HG03575 (cell line): ENCODE measurements around the gene PTPRD.

ENCODE experiments used
- ATAC-seq: cut with Tn5 transposase; IDR thresholded peaks from one replicate; pipeline ENCODE4 v1.9.1; 2021; ENCODE audit not compliant: unreplicated experiment, insufficient number of reproducible peaks, low FRiP score; ENCODE audit errors: extremely low read depth

The PTPRD gene

GRCh38 chr9:9751996-9752395, 860.8 kb downstream of the PTPRD start:
- ATAC-seq = no peak

- ATAC-seq = no peak
Measured at GRCh38 chr9:9750719-9751118, 862.1 kb downstream of the PTPRD start.

GRCh38 chr9:9749591-9749990, 863.2 kb downstream of the PTPRD start:
- ATAC-seq = no peak

- ATAC-seq = no peak
Measured at GRCh38 chr9:9747787-9748186, 865.0 kb downstream of the PTPRD start.

- no peak for ATAC-seq
Measured at GRCh38 chr9:9746826-9747225, 866.0 kb downstream of the PTPRD start.

- ATAC-seq = no peak
Measured at GRCh38 chr9:9743822-9744221, 869.0 kb downstream of the PTPRD start.

- ATAC-seq = no peak
Measured at GRCh38 chr9:9730174-9730573, 882.6 kb downstream of the PTPRD start.

- no peak for ATAC-seq
Measured at GRCh38 chr9:9729082-9729481, 883.7 kb downstream of the PTPRD start.

- ATAC-seq = no peak
Measured at GRCh38 chr9:9719373-9720112, 893.3 kb downstream of the PTPRD start.

GRCh38 chr9:9718691-9719090, 894.1 kb downstream of the PTPRD start:
- ATAC-seq = no peak

- no peak for ATAC-seq
Measured at GRCh38 chr9:9679433-9679832, 933.4 kb downstream of the PTPRD start.

GRCh38 chr9:9674461-9674860, 938.3 kb downstream of the PTPRD start:
- ATAC-seq = no peak

GRCh38 chr9:9670454-9670853, 942.3 kb downstream of the PTPRD start:
- no peak for ATAC-seq

- no peak for ATAC-seq
Measured at GRCh38 chr9:9645006-9645405, 967.8 kb downstream of the PTPRD start.

- ATAC-seq = no peak
Measured at GRCh38 chr9:9631284-9631683, 981.5 kb downstream of the PTPRD start.

GRCh38 chr9:9625248-9625647, 987.6 kb downstream of the PTPRD start:
- ATAC-seq = no peak

- ATAC-seq = no peak
Measured at GRCh38 chr9:9623506-9623905, 989.3 kb downstream of the PTPRD start.

GRCh38 chr9:9621355-9621940, 991.4 kb downstream of the PTPRD start:
- no peak for ATAC-seq

GRCh38 chr9:9620736-9621135, 992.1 kb downstream of the PTPRD start:
- ATAC-seq = no peak

GRCh38 chr9:9615086-9615485, 997.7 kb downstream of the PTPRD start:
- no peak for ATAC-seq

GRCh38 chr9:9614607-9615006, 998.2 kb downstream of the PTPRD start:
- ATAC-seq = no peak
